Epithelial cell of proximal tubule (primary cell): ENCODE results near the gene GRPR. TPM values are rescaled to one million over a fixed set of nuclear protein-coding genes. Genes with fewer than 3 reads are reported as not detected.

Experiments used
- DNase-seq: peaks from one replicate; pipeline ENCODE4 v3.0.0-alpha.2; 2011; ENCODE audit warnings: low read depth
- H3K4me3 ChIP-seq: 2 replicates; pipeline ENCODE4 v1.5.1; 2011; ENCODE audit warnings: low read depth, mild to moderate bottlenecking, low read length
- CTCF ChIP-seq: conservative IDR thresholded peaks from 2 replicates; pipeline ENCODE4 v1.5.1; 2012; ENCODE audit warnings: low read depth, mild to moderate bottlenecking, low read length
- total RNA-seq: library from RNA; depleted of rRNA; stranded (reverse); fragments of >200 nt; gene quantifications from 2 replicates; pipeline ENCODE4 v1.2.3, GENCODE V29; 2015

Gene GRPR
- total RNA-seq, 1 donor from 2014 or later = 0.40 TPM

- no peak overlapping the region for H3K4me3 ChIP-seq
- TF ChIP-seq CTCF = no peak
Observed at GRCh38 chrX:16134936-16135335, 11.6 kb downstream of the GRPR start.

DNA sequence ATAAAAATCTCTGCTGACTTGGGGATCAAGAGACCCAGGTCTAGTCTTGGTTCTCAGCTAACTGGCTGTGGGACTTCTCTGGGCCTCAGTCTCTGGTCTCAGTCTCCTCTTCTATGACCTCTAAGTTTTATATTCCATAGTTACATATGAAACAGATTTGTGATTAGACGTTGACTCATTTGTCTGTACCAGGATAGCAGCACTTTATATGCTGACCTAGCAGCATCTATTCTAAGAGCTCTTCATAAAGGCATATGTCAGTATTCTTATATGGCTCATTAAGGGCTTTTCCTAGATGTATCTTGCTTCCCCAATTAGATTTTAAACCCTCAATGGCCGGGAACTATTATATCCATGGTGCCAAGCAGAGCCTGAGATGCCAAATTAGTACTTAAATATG lies 12.7 kb downstream of the GRPR start:
- no peak for TF ChIP-seq CTCF

More at GRCh38 chrX:16134936-16135335, 11.6 kb downstream of the GRPR start:
- DNase-seq = no peak

DNA sequence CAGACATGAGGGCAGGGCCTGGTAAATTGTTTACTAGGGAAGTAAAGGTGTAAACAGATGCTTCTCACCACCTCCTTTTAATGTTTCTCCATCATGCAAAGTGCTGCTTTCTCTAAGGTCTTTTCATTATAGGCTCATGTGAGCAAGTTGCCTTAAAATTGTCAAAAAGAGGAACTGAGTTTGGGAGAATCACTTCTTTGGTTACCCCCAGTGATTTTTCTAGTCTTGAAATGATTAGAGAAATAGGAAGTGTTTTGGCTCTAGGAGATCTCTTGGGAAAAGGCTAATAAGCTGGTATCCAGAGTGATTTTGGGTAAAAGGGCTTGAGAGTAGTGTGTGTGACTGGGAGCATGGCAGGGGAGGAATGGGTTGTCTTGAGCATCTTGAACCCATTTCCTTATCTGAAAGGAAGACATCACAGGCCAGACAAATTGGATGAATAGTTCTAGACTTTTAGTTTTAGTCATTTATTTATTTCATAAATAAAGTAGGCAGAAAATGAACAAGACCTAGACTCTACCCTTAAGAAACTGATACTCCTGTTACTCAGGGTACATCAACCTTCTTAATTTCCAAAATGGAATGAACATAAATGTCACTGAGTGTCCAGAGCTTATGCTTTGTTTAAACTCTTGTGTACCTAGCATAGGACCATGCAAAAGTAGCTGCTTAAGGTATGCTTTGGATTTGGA lies 14.2 kb downstream of the GRPR start:
- no peak for TF ChIP-seq CTCF
- no peak for DNase-seq
- no peak overlapping the region for H3K4me3 ChIP-seq

More for the DNA sequence above, 12.7 kb downstream of the GRPR start:
- no peak overlapping the region for H3K4me3 ChIP-seq
- DNase-seq = no peak

- H3K4me3 ChIP-seq = no peak overlapping the region
- no peak for DNase-seq
- TF ChIP-seq CTCF = peak; percentile 29
Observed at GRCh38 chrX:16138108-16138427, 14.7 kb downstream of the GRPR start.

DNA sequence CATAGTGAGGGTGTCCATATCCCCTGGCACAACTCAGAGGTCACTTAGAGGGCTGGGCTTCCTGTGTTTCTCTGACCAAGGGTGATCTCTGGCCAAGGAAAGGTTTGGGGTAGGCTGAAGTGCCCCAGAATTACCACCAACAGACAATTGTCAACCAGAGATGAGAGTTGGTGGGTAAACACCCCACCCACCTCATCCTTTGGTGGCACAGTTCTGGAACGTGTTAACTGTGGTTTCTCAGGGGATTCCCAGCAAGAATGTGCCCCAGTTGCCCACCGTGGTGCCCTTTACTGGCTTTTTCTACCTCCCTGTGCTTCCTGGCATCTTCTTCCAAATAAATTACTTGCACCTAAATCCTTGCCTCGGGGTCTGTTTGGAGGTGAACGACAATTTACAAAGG lies 17.1 kb downstream of the GRPR start:
- H3K4me3 ChIP-seq = no peak overlapping the region
- DNase-seq = no peak
- TF ChIP-seq CTCF = no peak

DNA sequence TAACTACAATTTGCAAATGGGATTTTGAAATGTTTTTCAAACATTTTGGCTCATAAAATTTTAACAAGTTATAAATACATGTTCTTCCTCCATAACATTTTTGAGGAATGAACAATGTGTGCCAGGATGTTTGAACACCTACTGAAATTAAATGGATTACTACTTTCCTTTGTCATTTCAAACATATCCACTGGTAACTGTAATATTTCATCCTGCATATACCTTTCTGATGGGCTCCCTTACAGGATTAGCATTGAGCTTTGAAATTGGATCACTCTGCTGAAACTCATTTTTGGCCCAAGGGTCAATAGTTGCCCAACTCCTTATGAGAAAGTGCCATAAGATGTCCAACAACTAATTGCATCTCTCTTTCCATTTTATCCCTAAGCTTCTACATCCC lies 17.6 kb downstream of the GRPR start:
- no peak for DNase-seq
- TF ChIP-seq CTCF = no peak
- H3K4me3 ChIP-seq = no peak overlapping the region

DNA sequence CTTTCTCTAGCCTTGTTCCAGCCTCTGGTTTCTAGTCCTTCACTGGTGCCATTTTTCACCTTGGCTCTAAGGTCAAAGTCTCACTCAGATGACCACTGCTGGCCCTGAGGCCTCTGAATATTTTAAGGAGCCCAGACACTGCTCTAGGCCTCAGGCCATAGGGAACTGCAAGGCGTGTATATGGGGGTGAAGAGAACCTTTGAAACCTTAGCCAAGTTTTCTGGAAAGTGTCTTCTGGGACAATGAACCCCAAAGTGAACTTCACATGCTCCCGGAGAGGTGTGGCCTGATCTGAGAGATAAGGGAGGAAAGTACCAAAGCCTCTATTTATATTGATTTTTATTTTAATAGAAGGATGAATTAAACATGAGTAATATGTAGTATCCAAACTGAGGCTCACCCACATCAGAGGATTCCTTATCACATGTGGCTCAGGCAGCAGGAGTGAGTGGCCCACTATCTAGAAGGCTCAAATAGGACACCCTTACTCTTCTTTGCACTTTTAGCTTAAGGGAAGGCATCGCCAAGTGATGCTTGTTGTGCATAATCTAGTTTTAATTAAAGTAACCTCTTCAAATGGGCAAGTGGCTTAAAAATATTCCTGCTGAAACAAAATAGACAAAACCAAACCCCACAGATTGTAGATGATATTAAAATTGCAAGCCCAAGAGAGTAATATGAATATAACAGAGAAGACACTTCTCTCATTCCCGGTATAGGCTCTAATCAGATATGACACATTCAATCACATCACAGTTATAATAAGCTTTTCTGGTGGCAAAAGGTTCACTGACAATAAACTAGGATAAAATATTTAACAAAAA lies 18.3 kb downstream of the GRPR start:
- TF ChIP-seq CTCF = no peak
- DNase-seq = no peak
- H3K4me3 ChIP-seq = no peak overlapping the region
